ENCODE measurements around the gene TTC9C.

Gene TTC9C

DNA sequence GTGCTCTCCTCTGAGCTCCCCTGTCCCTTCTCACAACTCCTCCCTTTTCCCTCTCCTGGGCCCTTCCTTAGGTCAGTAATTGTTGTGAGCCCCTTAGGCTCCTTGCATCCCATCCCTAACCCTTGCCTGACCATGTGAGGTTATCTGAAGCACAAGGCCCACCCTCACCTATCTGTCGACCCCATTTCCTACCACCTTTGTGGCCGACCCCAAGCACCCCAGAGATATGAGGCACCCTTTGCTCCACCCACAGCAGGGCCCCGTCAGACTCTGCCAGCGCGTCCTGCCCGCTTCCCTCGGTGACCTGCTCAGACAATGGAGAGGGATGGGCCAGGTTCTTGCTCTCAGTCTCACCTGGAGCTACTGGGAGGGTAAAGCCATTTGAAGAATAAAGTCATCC is 19.5 kb upstream of the TTC9C start:
- TF ChIP-seq ZC3H10 (CRISPR knock-in tag; IDR thresholded peaks at IDR 0.05) = no peak
- no peak for TF ChIP-seq ZNF565 (CRISPR knock-in tag; conservative IDR thresholded peaks at IDR 0.05; ENCODE audit: low read depth)
- TF ChIP-seq, protein P1, sequence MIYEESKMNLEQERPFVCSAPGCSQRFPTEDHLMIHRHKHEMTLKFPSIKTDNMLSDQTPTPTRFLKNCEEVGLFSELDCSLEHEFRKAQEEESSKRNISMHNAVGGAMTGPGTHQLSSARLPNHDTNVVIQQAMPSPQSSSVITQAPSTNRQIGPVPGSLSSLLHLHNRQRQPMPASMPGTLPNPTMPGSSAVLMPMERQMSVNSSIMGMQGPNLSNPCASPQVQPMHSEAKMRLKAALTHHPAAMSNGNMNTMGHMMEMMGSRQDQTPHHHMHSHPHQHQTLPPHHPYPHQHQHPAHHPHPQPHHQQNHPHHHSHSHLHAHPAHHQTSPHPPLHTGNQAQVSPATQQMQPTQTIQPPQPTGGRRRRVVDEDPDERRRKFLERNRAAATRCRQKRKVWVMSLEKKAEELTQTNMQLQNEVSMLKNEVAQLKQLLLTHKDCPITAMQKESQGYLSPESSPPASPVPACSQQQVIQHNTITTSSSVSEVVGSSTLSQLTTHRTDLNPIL (CRISPR knock-in tag; IDR thresholded peaks at IDR 0.05; ENCODE audit: low read depth) = no peak
- TF ChIP-seq, protein P2, sequence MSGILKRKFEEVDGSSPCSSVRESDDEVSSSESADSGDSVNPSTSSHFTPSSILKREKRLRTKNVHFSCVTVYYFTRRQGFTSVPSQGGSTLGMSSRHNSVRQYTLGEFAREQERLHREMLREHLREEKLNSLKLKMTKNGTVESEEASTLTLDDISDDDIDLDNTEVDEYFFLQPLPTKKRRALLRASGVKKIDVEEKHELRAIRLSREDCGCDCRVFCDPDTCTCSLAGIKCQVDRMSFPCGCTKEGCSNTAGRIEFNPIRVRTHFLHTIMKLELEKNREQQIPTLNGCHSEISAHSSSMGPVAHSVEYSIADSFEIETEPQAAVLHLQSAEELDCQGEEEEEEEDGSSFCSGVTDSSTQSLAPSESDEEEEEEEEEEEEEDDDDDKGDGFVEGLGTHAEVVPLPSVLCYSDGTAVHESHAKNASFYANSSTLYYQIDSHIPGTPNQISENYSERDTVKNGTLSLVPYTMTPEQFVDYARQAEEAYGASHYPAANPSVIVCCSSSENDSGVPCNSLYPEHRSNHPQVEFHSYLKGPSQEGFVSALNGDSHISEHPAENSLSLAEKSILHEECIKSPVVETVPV (CRISPR knock-in tag; IDR thresholded peaks at IDR 0.05) = no peak
- no peak for TF ChIP-seq ISL1 (CRISPR knock-in tag; IDR thresholded peaks at IDR 0.05)
- TF ChIP-seq BACH2 (CRISPR knock-in tag; IDR thresholded peaks at IDR 0.05; ENCODE audit: borderline replicate concordance) = no peak
- no peak for TF ChIP-seq ZNF70 (CRISPR knock-in tag; IDR thresholded peaks at IDR 0.05)
- no peak for TF ChIP-seq ZFP30 (CRISPR knock-in tag; IDR thresholded peaks at IDR 0.05)
- TF ChIP-seq ESRRG (CRISPR knock-in tag; IDR thresholded peaks at IDR 0.05) = no peak
- no peak for TF ChIP-seq CSDC2 (CRISPR knock-in tag; IDR thresholded peaks at IDR 0.05)
- no peak for TF ChIP-seq PPARA (CRISPR knock-in tag; IDR thresholded peaks at IDR 0.05; ENCODE audit: borderline replicate concordance)
- TF ChIP-seq GLIS3 (CRISPR knock-in tag; IDR thresholded peaks at IDR 0.05) = no peak
- TF ChIP-seq, protein P3, sequence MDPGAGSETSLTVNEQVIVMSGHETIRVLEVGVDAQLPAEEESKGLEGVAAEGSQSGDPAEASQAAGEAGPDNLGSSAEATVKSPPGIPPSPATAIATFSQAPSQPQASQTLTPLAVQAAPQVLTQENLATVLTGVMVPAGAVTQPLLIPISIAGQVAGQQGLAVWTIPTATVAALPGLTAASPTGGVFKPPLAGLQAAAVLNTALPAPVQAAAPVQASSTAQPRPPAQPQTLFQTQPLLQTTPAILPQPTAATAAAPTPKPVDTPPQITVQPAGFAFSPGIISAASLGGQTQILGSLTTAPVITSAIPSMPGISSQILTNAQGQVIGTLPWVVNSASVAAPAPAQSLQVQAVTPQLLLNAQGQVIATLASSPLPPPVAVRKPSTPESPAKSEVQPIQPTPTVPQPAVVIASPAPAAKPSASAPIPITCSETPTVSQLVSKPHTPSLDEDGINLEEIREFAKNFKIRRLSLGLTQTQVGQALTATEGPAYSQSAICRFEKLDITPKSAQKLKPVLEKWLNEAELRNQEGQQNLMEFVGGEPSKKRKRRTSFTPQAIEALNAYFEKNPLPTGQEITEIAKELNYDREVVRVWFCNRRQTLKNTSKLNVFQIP (CRISPR knock-in tag; IDR thresholded peaks at IDR 0.05; ENCODE audit: borderline replicate concordance, low read depth) = no peak
- TF ChIP-seq ZNF8 (CRISPR knock-in tag; IDR thresholded peaks at IDR 0.05) = no peak
- no peak for TF ChIP-seq RARB (CRISPR knock-in tag; IDR thresholded peaks at IDR 0.05)
- no peak for TF ChIP-seq SNAI2 (CRISPR knock-in tag; IDR thresholded peaks at IDR 0.05)
- TF ChIP-seq ZFP3 (CRISPR knock-in tag; IDR thresholded peaks at IDR 0.05) = no peak
- no peak; the same call in 2 of the 3 replicates for ATAC-seq

DNA sequence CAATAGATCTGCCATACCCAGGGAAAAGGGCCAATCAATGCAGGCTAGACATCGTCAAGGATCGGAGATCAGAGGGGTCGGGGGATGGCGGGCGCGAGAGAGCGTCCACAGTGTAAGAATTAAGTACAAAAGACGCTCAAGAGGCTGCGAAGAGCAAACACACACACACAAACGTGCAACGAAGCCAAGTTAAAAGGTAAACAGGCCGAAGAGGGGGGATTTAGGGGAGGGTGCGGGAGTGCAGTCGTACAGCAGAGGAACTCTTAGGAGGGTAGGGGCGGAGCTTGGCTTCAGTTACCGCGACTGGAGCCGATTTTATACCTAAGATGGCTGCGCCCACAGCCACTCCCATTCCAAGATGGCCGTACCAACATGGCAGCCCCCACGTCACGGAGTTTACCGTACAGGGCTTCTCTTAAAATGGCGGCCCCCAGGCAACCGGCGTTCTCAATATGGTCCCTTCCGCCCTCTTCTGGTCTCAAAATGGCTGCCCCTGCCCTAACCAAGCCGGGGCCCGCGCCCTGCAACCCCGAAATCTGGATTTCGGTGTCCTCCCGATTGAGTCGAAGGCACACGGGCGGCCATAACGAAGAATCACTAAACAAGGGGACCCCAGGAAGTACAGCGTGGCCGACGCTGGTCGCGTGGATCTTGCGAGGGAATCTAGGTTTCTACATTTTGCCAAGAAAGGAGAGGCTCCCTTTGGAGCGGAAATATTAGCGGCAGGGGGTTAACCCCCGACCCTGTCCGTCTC is 18.9 kb upstream of the TTC9C start:
- TF ChIP-seq BACH2 (CRISPR knock-in tag; IDR thresholded peaks at IDR 0.05; ENCODE audit: borderline replicate concordance) (no peak), RARB (CRISPR knock-in tag; IDR thresholded peaks at IDR 0.05) (no peak), ZC3H10 (CRISPR knock-in tag; IDR thresholded peaks at IDR 0.05) (0 out of 2 replicates have a peak, but pooled peaks have one; percentile 45), ZFP30 (CRISPR knock-in tag; IDR thresholded peaks at IDR 0.05) (no peak), TOX (CRISPR knock-in tag; IDR thresholded peaks at IDR 0.05; ENCODE audit: borderline replicate concordance) (no peak), TCF4 (CRISPR knock-in tag; IDR thresholded peaks at IDR 0.05; ENCODE audit: borderline replicate concordance) (no peak), ESRRG (CRISPR knock-in tag; IDR thresholded peaks at IDR 0.05) (no peak), SNAI2 (CRISPR knock-in tag; IDR thresholded peaks at IDR 0.05) (peak; percentile 48; the same call in 1 of the 2 replicates), ZNF8 (CRISPR knock-in tag; IDR thresholded peaks at IDR 0.05) (0 out of 2 replicates have a peak, but pooled peaks have one; percentile 36), ZNF565 (CRISPR knock-in tag; conservative IDR thresholded peaks at IDR 0.05; ENCODE audit: low read depth) (peak; percentile 88), ZFP3 (CRISPR knock-in tag; IDR thresholded peaks at IDR 0.05) (peak; percentile 55; the same call in 1 of the 2 replicates), PPARA (CRISPR knock-in tag; IDR thresholded peaks at IDR 0.05; ENCODE audit: borderline replicate concordance) (no peak), ZNF70 (CRISPR knock-in tag; IDR thresholded peaks at IDR 0.05) (peak; percentile 24; the same call in 1 of the 2 replicates), CSDC2 (CRISPR knock-in tag; IDR thresholded peaks at IDR 0.05) (peak; percentile 71; the same call in 1 of the 2 replicates)
- TF ChIP-seq, protein P1 (CRISPR knock-in tag; IDR thresholded peaks at IDR 0.05; ENCODE audit: low read depth) = no peak
- TF ChIP-seq, protein P2 (CRISPR knock-in tag; IDR thresholded peaks at IDR 0.05) = 0 out of 2 replicates have a peak, but pooled peaks have one; percentile 24
- TF ChIP-seq, protein P4, sequence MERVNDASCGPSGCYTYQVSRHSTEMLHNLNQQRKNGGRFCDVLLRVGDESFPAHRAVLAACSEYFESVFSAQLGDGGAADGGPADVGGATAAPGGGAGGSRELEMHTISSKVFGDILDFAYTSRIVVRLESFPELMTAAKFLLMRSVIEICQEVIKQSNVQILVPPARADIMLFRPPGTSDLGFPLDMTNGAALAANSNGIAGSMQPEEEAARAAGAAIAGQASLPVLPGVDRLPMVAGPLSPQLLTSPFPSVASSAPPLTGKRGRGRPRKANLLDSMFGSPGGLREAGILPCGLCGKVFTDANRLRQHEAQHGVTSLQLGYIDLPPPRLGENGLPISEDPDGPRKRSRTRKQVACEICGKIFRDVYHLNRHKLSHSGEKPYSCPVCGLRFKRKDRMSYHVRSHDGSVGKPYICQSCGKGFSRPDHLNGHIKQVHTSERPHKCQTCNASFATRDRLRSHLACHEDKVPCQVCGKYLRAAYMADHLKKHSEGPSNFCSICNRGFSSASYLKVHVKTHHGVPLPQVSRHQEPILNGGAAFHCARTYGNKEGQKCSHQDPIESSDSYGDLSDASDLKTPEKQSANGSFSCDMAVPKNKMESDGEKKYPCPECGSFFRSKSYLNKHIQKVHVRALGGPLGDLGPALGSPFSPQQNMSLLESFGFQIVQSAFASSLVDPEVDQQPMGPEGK (CRISPR knock-in tag; IDR thresholded peaks at IDR 0.05; ENCODE audit: borderline replicate concordance) = peak; percentile 54; the same call in 1 of the 2 replicates
- TF ChIP-seq, protein P5, sequence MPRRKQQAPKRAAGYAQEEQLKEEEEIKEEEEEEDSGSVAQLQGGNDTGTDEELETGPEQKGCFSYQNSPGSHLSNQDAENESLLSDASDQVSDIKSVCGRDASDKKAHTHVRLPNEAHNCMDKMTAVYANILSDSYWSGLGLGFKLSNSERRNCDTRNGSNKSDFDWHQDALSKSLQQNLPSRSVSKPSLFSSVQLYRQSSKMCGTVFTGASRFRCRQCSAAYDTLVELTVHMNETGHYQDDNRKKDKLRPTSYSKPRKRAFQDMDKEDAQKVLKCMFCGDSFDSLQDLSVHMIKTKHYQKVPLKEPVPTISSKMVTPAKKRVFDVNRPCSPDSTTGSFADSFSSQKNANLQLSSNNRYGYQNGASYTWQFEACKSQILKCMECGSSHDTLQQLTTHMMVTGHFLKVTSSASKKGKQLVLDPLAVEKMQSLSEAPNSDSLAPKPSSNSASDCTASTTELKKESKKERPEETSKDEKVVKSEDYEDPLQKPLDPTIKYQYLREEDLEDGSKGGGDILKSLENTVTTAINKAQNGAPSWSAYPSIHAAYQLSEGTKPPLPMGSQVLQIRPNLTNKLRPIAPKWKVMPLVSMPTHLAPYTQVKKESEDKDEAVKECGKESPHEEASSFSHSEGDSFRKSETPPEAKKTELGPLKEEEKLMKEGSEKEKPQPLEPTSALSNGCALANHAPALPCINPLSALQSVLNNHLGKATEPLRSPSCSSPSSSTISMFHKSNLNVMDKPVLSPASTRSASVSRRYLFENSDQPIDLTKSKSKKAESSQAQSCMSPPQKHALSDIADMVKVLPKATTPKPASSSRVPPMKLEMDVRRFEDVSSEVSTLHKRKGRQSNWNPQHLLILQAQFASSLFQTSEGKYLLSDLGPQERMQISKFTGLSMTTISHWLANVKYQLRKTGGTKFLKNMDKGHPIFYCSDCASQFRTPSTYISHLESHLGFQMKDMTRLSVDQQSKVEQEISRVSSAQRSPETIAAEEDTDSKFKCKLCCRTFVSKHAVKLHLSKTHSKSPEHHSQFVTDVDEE (CRISPR knock-in tag; IDR thresholded peaks at IDR 0.05) = peak; percentile 92; the same call in 1 of the 2 replicates
- ATAC-seq = peak; percentile 75
